Adrenal gland (tissue), 5 donors: Measurements from ENCODE around the gene FREM2.

Experiments
- CTCF ChIP-seq, 6 experiments: fragments of 450-650 bp in 4 of 6; fragments of 200-600 bp in 2 of 6; sonication (generic) in 1 of 6; IDR thresholded peaks; 1 replicate in 5 of 6; 2 replicates in 1 of 6; pipeline versions ENCODE4 v1.5.1 to v1.8.0; 2016 to 2021; ENCODE audit warnings: antibody characterized with exemption in 6 of 6, mild to moderate bottlenecking in 2 of 6, moderate library complexity in 1 of 6
- POLR2A ChIP-seq, 2 donors: fragments of 450-650 bp; IDR thresholded peaks; one replicate each; pipeline ENCODE4 v1.6.1; 2017; ENCODE audit warnings: antibody characterized with exemption in 2 of 2, mild to moderate bottlenecking in 2 of 2, moderate library complexity in 1 of 2
- donor health status: DM: no; HTN: no; CAD: no.

- no peak for TF ChIP-seq CTCF (IDR thresholded peaks at IDR 0.05)
- TF ChIP-seq POLR2A (IDR thresholded peaks at IDR 0.05): no peak
Measured at GRCh38 chr13:38821770-38822551, 135.1 kb downstream of the FREM2 start.
